GM21390 (cell line): ENCODE data around the gene STRN4.
"Not testable (repeated sequence)": the region's sequence is repeated elsewhere in the genome, so short reads cannot be mapped to it uniquely, and the experiment has no call there.

Experiments used
- ATAC-seq: cut with Tn5 transposase; IDR thresholded peaks from one replicate; pipeline ENCODE4 v1.9.1; 2021; ENCODE audit not compliant: unreplicated experiment

Gene STRN4

GRCh38 chr19:46775642-46776258, 29.5 kb upstream of the STRN4 start:
- ATAC-seq, result no peak

- no peak for ATAC-seq
These were observed 26.8 kb upstream of the STRN4 start for GRCh38 chr19:46773018-46773399.

DNA sequence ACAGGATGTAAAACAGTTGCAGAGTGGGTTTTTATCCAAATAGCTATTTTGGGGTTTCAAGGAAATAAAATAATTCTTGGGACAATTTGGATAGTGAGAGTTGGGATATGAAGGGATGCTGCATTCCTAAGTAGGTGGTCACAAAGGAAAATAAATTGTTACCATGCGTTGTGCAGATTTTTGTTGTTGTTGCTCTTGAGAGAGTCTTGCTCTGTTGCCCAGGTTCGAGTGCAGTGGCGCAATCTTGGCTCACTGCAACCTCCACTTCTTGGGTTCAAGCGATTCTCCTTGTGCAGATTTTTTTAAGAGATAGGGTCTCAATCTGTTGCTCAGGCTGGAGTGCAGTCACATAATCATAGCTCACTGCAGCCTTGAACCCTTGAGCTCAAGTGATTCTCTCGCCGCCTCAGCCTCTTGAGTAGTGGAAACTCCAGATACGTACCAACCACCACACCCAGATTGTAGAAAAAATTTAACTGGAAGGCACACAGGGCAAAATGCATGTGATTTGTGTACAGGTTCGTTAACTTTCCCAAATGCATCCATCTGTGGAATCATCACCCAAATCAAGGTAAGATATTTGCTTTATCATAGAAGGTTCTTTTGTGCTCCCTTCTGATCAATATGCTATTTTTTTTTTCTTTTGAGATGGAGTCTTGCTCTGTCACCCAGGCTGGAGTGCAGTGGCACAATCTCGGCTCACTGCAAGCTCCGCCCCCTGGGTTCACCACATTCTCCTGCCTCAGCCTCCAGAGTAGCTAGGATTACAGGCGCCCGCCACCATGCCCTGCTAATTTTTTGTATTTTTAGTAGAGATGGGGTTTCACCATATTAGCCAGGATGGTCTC, 26.1 kb upstream of the STRN4 start:
- ATAC-seq, result no peak

DNA sequence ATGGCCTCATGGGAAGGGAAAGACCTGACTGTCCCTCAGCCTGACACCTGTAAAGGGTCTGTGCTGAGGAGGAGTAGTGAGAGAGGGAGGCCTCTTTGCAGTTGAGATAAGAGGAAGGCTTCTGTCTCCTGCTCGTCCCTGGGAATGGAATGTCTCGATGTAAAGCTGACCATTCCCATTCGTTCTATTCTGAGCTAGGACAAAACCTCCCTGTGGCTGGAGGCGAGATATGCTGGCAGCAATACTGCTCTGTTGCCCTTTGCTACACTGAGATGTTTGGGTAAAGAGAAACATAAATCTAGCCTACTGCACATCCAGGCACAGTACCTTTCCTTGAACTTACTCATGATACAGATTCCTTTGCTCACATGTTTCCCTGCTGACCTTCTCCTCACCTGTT, 22.5 kb upstream of the STRN4 start:
- ATAC-seq, result not testable (repeated sequence)

DNA sequence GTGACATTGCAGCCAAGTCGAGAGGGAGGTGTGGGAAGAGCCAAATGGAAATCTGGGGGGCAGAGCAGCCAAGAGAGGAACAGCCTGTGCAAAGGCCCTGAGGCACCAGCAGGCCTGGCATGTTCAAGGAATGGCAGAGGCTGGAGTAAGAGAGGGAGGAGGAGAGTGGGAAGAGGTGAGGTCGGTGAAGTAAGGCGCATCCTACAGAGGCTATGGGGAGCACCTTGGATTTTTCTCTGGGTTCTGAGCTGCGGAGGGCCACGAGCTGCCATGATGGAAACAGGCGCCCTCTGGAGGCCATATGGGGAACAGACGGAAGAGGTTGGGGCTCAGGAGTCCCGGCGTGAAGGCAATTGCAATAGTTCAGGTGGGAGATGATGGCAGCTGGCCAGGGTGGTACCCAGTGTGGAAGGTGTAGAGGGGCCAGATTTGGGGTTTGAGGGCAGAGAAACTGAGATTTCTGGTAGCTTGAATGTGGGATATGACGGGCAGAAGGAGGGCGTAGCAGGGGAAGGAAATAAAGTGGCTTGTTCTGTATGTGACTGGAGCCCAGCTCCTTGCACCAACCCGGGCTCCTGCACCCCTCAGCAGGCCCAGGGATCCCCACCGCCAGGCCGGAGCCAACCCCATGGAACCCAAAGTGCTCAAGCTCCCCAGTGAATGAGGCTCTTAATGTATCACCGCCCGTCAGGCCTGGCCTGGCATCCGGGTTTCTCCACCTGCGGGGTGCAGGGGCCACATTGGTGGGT, 20.5 kb upstream of the STRN4 start:
- ATAC-seq, result no peak

DNA sequence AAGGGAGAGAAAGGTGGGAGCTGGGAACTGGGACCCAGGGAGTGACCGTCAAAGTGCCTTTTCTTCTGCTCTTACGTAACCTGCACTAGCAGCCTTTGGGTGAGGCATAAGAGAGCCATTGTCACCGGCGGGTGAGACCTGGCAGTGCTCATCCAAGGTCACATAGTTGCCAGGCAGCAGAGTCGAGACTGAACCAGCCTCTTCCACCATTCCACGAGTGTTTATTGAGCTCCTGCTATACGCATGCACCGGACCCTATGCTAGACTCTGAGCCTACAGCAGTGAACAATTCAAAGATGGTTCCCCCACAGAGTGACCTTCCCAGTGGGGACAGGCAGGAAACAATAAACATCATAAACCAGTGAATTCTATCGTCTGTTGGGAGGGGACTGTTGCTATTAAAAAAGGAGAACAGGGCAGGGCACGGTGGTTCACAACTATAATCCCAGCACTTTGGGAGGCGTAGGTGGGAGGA, 18.6 kb upstream of the STRN4 start:
- no peak for ATAC-seq

GRCh38 chr19:46762245-46762890, 16.1 kb upstream of the STRN4 start:
- ATAC-seq, result no peak

- no peak for ATAC-seq
These were observed 15.2 kb upstream of the STRN4 start for GRCh38 chr19:46761418-46761831.

GRCh38 chr19:46760897-46761296, 14.6 kb upstream of the STRN4 start:
- not testable (repeated sequence) for ATAC-seq

DNA sequence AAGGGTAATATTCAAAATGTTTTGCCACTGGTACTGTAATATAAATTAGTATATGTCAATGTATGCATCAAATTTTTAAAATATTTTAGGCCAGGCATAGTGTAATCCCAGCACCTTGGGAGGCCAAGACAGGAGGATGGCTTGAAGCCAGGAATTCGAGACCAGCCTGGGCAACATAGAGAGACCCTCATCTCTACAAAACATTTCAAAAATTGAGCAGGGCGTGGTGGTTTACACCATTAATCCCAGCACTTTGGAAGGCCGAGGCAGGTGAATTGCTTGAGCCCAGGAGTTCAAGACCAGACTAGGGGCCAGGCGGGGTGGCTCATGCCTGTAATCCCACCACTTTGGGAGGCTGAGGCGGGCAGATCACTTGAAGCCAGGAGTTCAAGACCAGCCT, 14.1 kb upstream of the STRN4 start:
- ATAC-seq, result no peak

DNA sequence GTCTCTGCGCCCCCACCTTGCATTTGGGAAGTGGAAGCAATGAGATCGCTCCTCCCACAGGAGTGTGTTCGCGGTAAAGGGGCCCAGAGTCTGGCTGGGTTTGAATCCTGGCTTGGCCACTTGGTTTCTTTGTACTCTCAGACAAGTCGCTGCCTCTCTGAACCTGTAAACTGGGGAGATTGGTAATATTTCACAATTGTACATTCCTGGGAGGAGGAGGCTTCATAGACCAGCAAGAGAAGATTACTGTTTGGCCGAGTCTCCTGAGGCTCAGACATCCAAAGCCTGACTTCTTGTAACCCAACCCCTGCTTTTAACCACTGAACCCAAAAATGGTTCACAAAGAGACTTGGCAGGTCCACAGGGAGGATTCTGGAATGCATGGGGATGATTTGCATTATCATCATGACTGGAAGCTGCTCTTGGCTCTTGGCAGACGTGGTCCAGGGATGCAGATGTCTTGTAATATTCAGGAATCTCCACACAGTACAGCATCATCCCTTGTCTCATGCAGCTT, 13.6 kb upstream of the STRN4 start:
- ATAC-seq, result no peak

- ATAC-seq, result no peak
These were observed 13.0 kb upstream of the STRN4 start for GRCh38 chr19:46759206-46759605.

GRCh38 chr19:46756544-46756888, 10.3 kb upstream of the STRN4 start:
- no peak for ATAC-seq

DNA sequence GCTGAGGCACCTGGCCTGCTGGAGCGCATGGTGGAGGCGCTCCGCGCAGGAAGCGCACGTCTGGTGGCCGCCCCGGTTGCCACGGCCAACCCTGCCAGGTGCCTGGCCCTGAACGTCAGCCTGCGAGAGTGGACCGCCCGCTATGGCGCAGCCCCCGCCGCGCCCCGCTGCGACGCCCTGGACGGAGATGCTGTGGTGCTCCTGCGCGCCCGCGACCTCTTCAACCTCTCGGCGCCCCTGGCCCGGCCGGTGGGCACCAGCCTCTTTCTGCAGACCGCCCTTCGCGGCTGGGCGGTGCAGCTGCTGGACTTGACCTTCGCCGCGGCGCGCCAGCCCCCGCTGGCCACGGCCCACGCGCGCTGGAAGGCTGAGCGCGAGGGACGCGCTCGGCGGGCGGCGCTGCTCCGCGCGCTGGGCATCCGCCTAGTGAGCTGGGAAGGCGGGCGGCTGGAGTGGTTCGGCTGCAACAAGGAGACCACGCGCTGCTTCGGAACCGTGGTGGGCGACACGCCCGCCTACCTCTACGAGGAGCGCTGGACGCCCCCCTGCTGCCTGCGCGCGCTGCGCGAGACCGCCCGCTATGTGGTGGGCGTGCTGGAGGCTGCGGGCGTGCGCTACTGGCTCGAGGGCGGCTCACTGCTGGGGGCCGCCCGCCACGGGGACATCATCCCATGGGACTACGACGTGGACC, 9.7 kb upstream of the STRN4 start:
- no peak for ATAC-seq

GRCh38 chr19:46755077-46755852, 9.0 kb upstream of the STRN4 start:
- no peak for ATAC-seq

DNA sequence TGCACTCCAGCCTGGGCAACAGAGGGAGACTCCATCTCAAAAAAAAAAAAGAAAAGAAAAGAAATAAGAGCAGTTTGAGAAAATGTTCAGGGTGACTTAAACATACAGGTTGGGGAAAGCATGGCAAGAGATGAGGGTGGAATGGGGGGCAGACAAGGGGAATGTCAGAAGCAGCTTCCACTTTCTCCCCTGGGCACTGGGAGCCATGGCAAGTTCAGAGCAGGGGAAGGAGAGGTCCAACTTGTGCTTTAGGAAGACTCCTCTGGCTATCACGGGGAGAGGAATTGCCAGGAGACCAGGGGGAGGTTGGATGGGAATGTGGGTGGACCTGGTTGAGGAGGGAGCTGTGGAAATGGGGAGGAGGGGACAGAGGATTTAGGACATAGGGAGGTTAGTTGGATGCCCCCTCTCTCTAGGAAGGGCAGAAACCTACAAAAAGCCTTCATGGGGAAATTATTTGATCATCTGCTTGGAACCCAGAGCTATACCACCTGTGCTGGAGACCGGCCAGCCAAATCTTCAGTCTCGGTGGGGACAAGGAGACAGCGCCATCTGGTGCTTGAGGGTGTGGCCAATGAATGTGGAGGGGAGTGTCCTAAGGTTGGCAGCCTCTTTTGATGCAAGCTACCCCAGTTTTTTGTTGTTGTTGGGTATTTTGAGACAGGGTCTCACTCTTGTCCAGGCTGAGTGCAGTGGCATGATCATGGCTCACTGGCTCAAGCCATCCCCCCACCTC, 7.3 kb upstream of the STRN4 start:
- ATAC-seq, result no peak

- no peak for ATAC-seq
These were observed 2.3 kb upstream of the STRN4 start for GRCh38 chr19:46748325-46749109.

GRCh38 chr19:46745521-46746280, 549 bp downstream of the STRN4 start, which contains the start of gene FKRP:
TSS of gene FKRP (plus strand) at chr19:46746057. CDS start at chr19:46755451, 9,394 bp downstream.
- no peak for ATAC-seq
